H1 (cell line): Measurements from ENCODE around the gene KIR3DL3. TPM values are rescaled to one million over a fixed set of nuclear protein-coding genes. Genes with fewer than 3 reads are reported as not detected.

Source experiments
- CTCF ChIA-PET: fragments of 300-600 bp; sonication (Branson Sonifier 250); formaldehyde crosslinking; loops from one replicate; lab custom pipeline; 2021; ENCODE audit not compliant: partially characterized antibody; lab: Charles Lee
- POLR2A ChIA-PET: fragments of 300-600 bp; sonication (Branson Sonifier 250); formaldehyde crosslinking; loops from one replicate; lab custom pipeline; 2021; ENCODE audit warnings: inconsistent platforms; ENCODE audit not compliant: partially characterized antibody; lab: Charles Lee
- DNase-seq, 2 experiments: peaks; one replicate each; pipeline versions ENCODE4 v3.0.0 to v3.0.0-alpha.2; 2010 to 2022; ENCODE audit warnings: low spot score in 2 of 2, low read depth in 1 of 2, mixed read lengths in 1 of 2
- FAIRE-seq: peaks from 2 replicates; lab custom pipeline; 2011; peaks lifted over from hg19 to GRCh38; lab: Jason Lieb, UNC
- H2AFZ ChIP-seq: 2 replicates; pipeline ENCODE4 v1.8.1; 2012; ENCODE audit warnings: low read length, inconsistent platforms
- H2AK5ac ChIP-seq: 2 replicates; pipeline ENCODE4 v1.6.1; 2013; ENCODE audit warnings: low read depth, low read length
- H2BK120ac ChIP-seq: replicated peaks from 2 replicates; pipeline ENCODE3; 2013; ENCODE audit warnings: low read depth, low read length, inconsistent platforms
- H2BK12ac ChIP-seq: 2 replicates; pipeline ENCODE4 v1.6.1; 2013; ENCODE audit warnings: low read depth, low read length
- H2BK15ac ChIP-seq: 2 replicates; pipeline ENCODE4 v1.6.1; 2013; ENCODE audit warnings: low read length
- H2BK20ac ChIP-seq: 2 replicates; pipeline ENCODE4 v1.6.1; 2013; ENCODE audit warnings: low read length
- H2BK5ac ChIP-seq: 2 replicates; pipeline ENCODE4 v1.6.1; 2013; ENCODE audit warnings: low read depth, low read length
- H3K14ac ChIP-seq: 2 replicates; pipeline ENCODE4 v1.6.1; 2013; ENCODE audit warnings: inconsistent platforms; ENCODE audit not compliant: insufficient read length
- H3K18ac ChIP-seq: 2 replicates; pipeline ENCODE4 v1.6.1; 2013; ENCODE audit warnings: low read length; ENCODE audit errors: extremely low read depth
- H3K23ac ChIP-seq: 2 replicates; pipeline ENCODE4 v1.6.1; 2013; ENCODE audit warnings: inconsistent platforms; ENCODE audit not compliant: insufficient read length
- H3K23me2 ChIP-seq: 2 replicates; pipeline ENCODE4 v1.6.1; 2013; ENCODE audit warnings: low read depth, low read length
- H3K27ac ChIP-seq: 2 replicates; pipeline ENCODE4 v1.6.1; 2011; ENCODE audit warnings: low read depth, low read length, inconsistent platforms
- H3K27me3 ChIP-seq, 4 experiments: replicated peaks in 1 of 4; 1 replicate in 1 of 4; 2 replicates in 3 of 4; pipeline versions ENCODE4 v1.6.1 to v1.8.1; 2011 to 2013; ENCODE audit warnings: low read length in 3 of 4, mild to moderate bottlenecking in 3 of 4, inconsistent platforms in 2 of 4, mixed read lengths in 2 of 4, moderate library complexity in 1 of 4; ENCODE audit not compliant: control insufficient read depth in 3 of 4, insufficient read depth in 3 of 4; ENCODE audit errors: extremely low read depth in 1 of 4
- H3K36me3 ChIP-seq, 4 experiments: 2 replicates each; pipeline versions ENCODE4 v1.6.1 to v1.8.1; 2011 to 2013; ENCODE audit warnings: mild to moderate bottlenecking in 4 of 4, low read length in 3 of 4, moderate library complexity in 2 of 4, control low read depth in 1 of 4, inconsistent platforms in 1 of 4; ENCODE audit not compliant: insufficient read depth in 4 of 4, control insufficient read depth in 2 of 4
- H3K4ac ChIP-seq: replicated peaks from 2 replicates; pipeline ENCODE3; 2013; ENCODE audit warnings: low read length, low read depth, mixed read lengths, inconsistent platforms; ENCODE audit not compliant: insufficient read length
- H3K4me1 ChIP-seq, 4 experiments: replicated peaks in 1 of 4; 1 replicate in 1 of 4; 2 replicates in 3 of 4; pipeline versions ENCODE4 v1.6.1 to v1.8.1; 2011 to 2013; ENCODE audit warnings: low read length in 3 of 4, inconsistent platforms in 2 of 4, mixed read lengths in 1 of 4; ENCODE audit not compliant: insufficient read depth in 4 of 4, control insufficient read depth in 3 of 4
- H3K4me2 ChIP-seq, 2 experiments: 2 replicates each; pipeline versions ENCODE4 v1.6.1 to v1.8.1; 2011 to 2013; ENCODE audit warnings: low read depth in 2 of 2, low read length in 2 of 2, control low read depth in 1 of 2, inconsistent platforms in 1 of 2, mild to moderate bottlenecking in 1 of 2; ENCODE audit not compliant: insufficient read depth in 1 of 2
- H3K4me3 ChIP-seq, 4 experiments: fragments of 200-600, 300-600 bp in 1 of 4; sonication (generic), shearing (Covaris generic), sonication (Bioruptor Twin) in 1 of 4; 2 replicates each; pipeline versions ENCODE4 v1.5.1 to v1.8.1; 2011 to 2016; ENCODE audit warnings: low read length in 4 of 4, low read depth in 3 of 4, control low read depth in 2 of 4, inconsistent platforms in 2 of 4, mild to moderate bottlenecking in 2 of 4, mixed read lengths in 1 of 4, moderate library complexity in 1 of 4; ENCODE audit not compliant: insufficient read depth in 2 of 4; ENCODE audit errors: extremely low read depth in 1 of 4
- H3K56ac ChIP-seq: replicated peaks from 2 replicates; pipeline ENCODE3; 2013; ENCODE audit warnings: low read depth, mild to moderate bottlenecking, mixed read lengths, low read length, inconsistent platforms; ENCODE audit not compliant: insufficient read length
- H3K79me1 ChIP-seq: 2 replicates; pipeline ENCODE4 v1.6.1; 2013; ENCODE audit warnings: low read depth, low read length, control low read depth
- H3K79me2 ChIP-seq, 2 experiments: 2 replicates each; pipeline versions ENCODE4 v1.6.1 to v1.8.1; 2012 to 2013; ENCODE audit warnings: low read length in 2 of 2, mild to moderate bottlenecking in 2 of 2, inconsistent platforms in 1 of 2; ENCODE audit not compliant: insufficient read depth in 2 of 2, control insufficient read depth in 1 of 2
- H3K9ac ChIP-seq, 4 experiments: replicated peaks in 1 of 4; 1 replicate in 1 of 4; 2 replicates in 3 of 4; pipeline versions ENCODE4 v1.6.1 to v1.8.1; 2011 to 2013; ENCODE audit warnings: low read depth in 3 of 4, low read length in 3 of 4, control low read depth in 2 of 4, mild to moderate bottlenecking in 2 of 4, moderate library complexity in 2 of 4, inconsistent platforms in 1 of 4; ENCODE audit errors: extremely low read depth in 1 of 4
- H3K9me3 ChIP-seq, 2 experiments: 2 replicates each; pipeline versions ENCODE4 v1.6.1 to v1.8.1; 2012 to 2013; ENCODE audit warnings: mild to moderate bottlenecking in 2 of 2, moderate library complexity in 2 of 2, control low read depth in 1 of 2, inconsistent platforms in 1 of 2, low read depth in 1 of 2, low read length in 1 of 2, mixed read lengths in 1 of 2; ENCODE audit not compliant: insufficient read depth in 2 of 2
- H4K20me1 ChIP-seq, 2 experiments: replicated peaks in 1 of 2; 2 replicates each; pipeline versions ENCODE3 to v1.8.1; 2011 to 2013; ENCODE audit warnings: inconsistent platforms in 2 of 2, low read length in 2 of 2, mild to moderate bottlenecking in 1 of 2; ENCODE audit not compliant: insufficient read depth in 2 of 2, control insufficient read depth in 1 of 2
- H4K5ac ChIP-seq: 2 replicates; pipeline ENCODE4 v1.6.1; 2013; ENCODE audit warnings: low read length, low read depth, mixed read lengths, inconsistent platforms; ENCODE audit not compliant: insufficient read length
- H4K8ac ChIP-seq: 2 replicates; pipeline ENCODE4 v1.8.0; 2013; ENCODE audit warnings: mild to moderate bottlenecking, moderate library complexity, low read length, inconsistent platforms; ENCODE audit not compliant: insufficient read depth; ENCODE audit errors: extremely low read depth
- H4K91ac ChIP-seq: replicated peaks from 2 replicates; pipeline ENCODE3; 2013; ENCODE audit warnings: low read length, mixed read lengths, inconsistent platforms; ENCODE audit not compliant: insufficient read length
- BRCA1 ChIP-seq: IDR thresholded peaks from 2 replicates; pipeline ENCODE4 v1.6.1; 2012; ENCODE audit warnings: low read depth, low read length, improper control_type of control experiment
- CBX5 ChIP-seq: fragments of 300-800, 300-1000 bp; sonication (generic); IDR thresholded peaks from 2 replicates; pipeline ENCODE4 v1.7.1; 2016; ENCODE audit warnings: antibody characterized with exemption, low read length, low read depth
- CREB1 ChIP-seq: IDR thresholded peaks from 2 replicates; pipeline ENCODE4 v1.6.1; 2012; ENCODE audit warnings: inconsistent platforms
- POLR2AphosphoS5 ChIP-seq: IDR thresholded peaks from 2 replicates; pipeline ENCODE4 v1.6.1; 2011; ENCODE audit warnings: low read depth, low read length
- SAP30 ChIP-seq: fragments of 300-600 bp; sonication (generic); IDR thresholded peaks from 2 replicates; pipeline ENCODE4 v1.7.1; 2012; ENCODE audit warnings: low read length, moderate library complexity, mild to moderate bottlenecking, inconsistent platforms; ENCODE audit not compliant: insufficient read depth, insufficient replicate concordance
- SIX5 ChIP-seq: IDR thresholded peaks from 2 replicates; pipeline ENCODE4 v1.6.1; 2011; ENCODE audit warnings: mild to moderate bottlenecking, low read depth, low read length
- YY1 ChIP-seq: IDR thresholded peaks from 2 replicates; pipeline ENCODE4 v1.6.1; 2011; ENCODE audit warnings: low read depth, mild to moderate bottlenecking, low read length
- WGBS, 2 experiments: shearing (Covaris generic) in 1 of 2; methylation state at CpG; one replicate each; pipeline versions ENCODE4 v1.1.6 to v1.1.7; 2013 to 2015; ENCODE audit warnings: low lambda C conversion rate in 2 of 2, mixed read lengths in 2 of 2, inconsistent platforms in 1 of 2, low coverage in 1 of 2, missing lambda C conversion rate in 1 of 2; ENCODE audit not compliant: insufficient replicate concordance in 2 of 2, insufficient coverage in 1 of 2, insufficient read length in 1 of 2; ENCODE audit errors: extremely low coverage in 1 of 2, missing lambda C conversion rate in 1 of 2; 5-methylcytosine and 5-hydroxymethylcytosine counted together
- polyA plus RNA-seq, 7 experiments: library from polyadenylated mRNA; depleted of rRNA in 3 of 7; stranded (reverse) in 5 of 7; unstranded in 2 of 7; fragments of >200 nt in 5 of 7; fragments of 200-250 nt in 2 of 7; gene quantifications; 1 replicate in 5 of 7; 2 replicates in 1 of 7; 4 replicates in 1 of 7; pipeline versions ENCODE4 v1.2.1 to v1.2.3, GENCODE V29; 2011 to 2013; ENCODE audit warnings: missing spikeins in 2 of 7, mixed read lengths in 2 of 7
- total RNA-seq: library from RNA; stranded (reverse); fragmentation: NEBNext Ultra II Directional; extraction: Animal tissue kit (Norgen Biotek cat#: 25700); gene quantifications from 2 replicates; pipeline ENCODE4 v1.2.1, GENCODE V29; 2021

Gene KIR3DL3
- total and polyA plus RNA-seq, 2 of the 8 experiments (the other 6 are each of a cell fraction or from before 2014, with no cell fraction given): not detected

- Histone ChIP-seq H2BK20ac (no peak overlapping the region), H3K79me1 (no peaks in the 10 kb centered on the region), H3K27me3 (no peaks in the 10 kb centered on the region), H4K91ac (no peak overlapping the region), H4K8ac (no peak overlapping the region), H3K9ac (no peak overlapping the region), H3K27ac (no peak overlapping the region), H3K56ac (no peak overlapping the region), H3K4me3 (no peak overlapping the region), H3K23ac (no peak overlapping the region), H3K14ac (no peak overlapping the region), H3K4ac (no peak overlapping the region), H3K18ac (no peak overlapping the region), H4K5ac (no peak overlapping the region), H2AFZ (no peak overlapping the region), H2BK120ac (no peak overlapping the region), H3K9me3 (peaks cover 47 to 81% of the 10 kb centered on the region in 2 experiments), H4K20me1 (no peaks in the 10 kb centered on the region), H2BK12ac (no peak overlapping the region), H3K79me2 (no peaks in the 10 kb centered on the region), H2BK15ac (no peak overlapping the region), H3K4me1 (no peaks in the 10 kb centered on the region), H3K36me3 (no peaks in the 10 kb centered on the region), H2AK5ac (no peak overlapping the region), H2BK5ac (no peak overlapping the region), H3K23me2 (no peaks in the 10 kb centered on the region), H3K4me2 (no peak overlapping the region)
- 58% methylated on average over 4 of the region's 4 CpGs; no CpG with 5 or more reads in 1 of the 2 experiments for WGBS, 2 experiments
- no peak for TF ChIP-seq BRCA1
- no peak for TF ChIP-seq SAP30
- TF ChIP-seq CBX5: no peak
- TF ChIP-seq POLR2AphosphoS5: no peak
- no peak for TF ChIP-seq CREB1
- TF ChIP-seq YY1: no peak
- TF ChIP-seq SIX5: no peak
- DNase-seq (no peak), FAIRE-seq (no peak)
- ChIA-PET CTCF (no interaction called here), POLR2A (no interaction called here)
These were observed 16.3 kb upstream of the KIR3DL3 start for GRCh38 chr19:54707962-54708361.
